ENCODE data around the gene NUDT2.

DNA sequence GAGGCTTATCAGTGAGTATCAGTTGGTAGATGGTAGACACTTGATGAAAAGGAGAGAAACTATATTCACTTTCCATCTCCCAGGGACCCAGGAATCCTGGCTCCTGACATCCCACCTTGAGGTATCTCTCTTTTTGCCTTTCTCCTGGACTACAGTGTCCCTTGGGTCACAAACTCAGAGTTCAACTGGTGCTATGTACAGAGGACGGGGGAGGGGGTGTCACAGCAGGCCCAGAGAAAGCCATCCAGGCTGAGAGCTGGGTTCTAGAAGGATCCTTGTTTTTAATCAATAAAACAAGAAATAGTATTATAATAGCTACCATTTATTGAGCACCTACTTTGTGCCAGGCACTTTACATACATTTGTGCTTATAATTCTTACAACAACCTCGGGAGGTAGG is 37.0 kb downstream of the NUDT2 start:
- no peak for TF ChIP-seq POLR2A (IDR thresholded peaks at IDR 0.05; ENCODE audit: low read depth, low read length)
- TF ChIP-seq, protein P1, sequence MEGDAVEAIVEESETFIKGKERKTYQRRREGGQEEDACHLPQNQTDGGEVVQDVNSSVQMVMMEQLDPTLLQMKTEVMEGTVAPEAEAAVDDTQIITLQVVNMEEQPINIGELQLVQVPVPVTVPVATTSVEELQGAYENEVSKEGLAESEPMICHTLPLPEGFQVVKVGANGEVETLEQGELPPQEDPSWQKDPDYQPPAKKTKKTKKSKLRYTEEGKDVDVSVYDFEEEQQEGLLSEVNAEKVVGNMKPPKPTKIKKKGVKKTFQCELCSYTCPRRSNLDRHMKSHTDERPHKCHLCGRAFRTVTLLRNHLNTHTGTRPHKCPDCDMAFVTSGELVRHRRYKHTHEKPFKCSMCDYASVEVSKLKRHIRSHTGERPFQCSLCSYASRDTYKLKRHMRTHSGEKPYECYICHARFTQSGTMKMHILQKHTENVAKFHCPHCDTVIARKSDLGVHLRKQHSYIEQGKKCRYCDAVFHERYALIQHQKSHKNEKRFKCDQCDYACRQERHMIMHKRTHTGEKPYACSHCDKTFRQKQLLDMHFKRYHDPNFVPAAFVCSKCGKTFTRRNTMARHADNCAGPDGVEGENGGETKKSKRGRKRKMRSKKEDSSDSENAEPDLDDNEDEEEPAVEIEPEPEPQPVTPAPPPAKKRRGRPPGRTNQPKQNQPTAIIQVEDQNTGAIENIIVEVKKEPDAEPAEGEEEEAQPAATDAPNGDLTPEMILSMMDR (conservative IDR thresholded peaks at IDR 0.05; ENCODE audit: low read depth, low read length), result no peak
- no peak for TF ChIP-seq RFX5 (IDR thresholded peaks at IDR 0.05; ENCODE audit: low read depth, low read length)
- TF ChIP-seq MAFK (IDR thresholded peaks at IDR 0.05; ENCODE audit: low read depth, low read length), result no peak
- no peak for TF ChIP-seq FOS (IDR thresholded peaks at IDR 0.05; ENCODE audit: low read depth, low read length)
